Neural crest cell (in vitro differentiated cells): ENCODE results near the gene CLDN14. TPM values are rescaled to one million over a fixed set of nuclear protein-coding genes. Genes with fewer than 3 reads are reported as not detected.

Source experiments
- DNase-seq: peaks from one replicate; pipeline ENCODE4 v3.0.0; 2021; ENCODE audit warnings: low read depth, mixed read lengths, low spot score
- H3K27ac Mint-ChIP-seq: one replicate; pipeline ENCODE4 v1.8.0; 2021; ENCODE audit warnings: mild to moderate bottlenecking, mixed read lengths; ENCODE audit not compliant: unreplicated experiment
- H3K27me3 Mint-ChIP-seq: 2 replicates; pipeline ENCODE4 v1.8.0; 2021; ENCODE audit warnings: low read depth, mild to moderate bottlenecking, mixed read lengths
- H3K36me3 Mint-ChIP-seq: 2 replicates; pipeline ENCODE4 v1.8.0; 2021; ENCODE audit warnings: low read depth, mild to moderate bottlenecking, mixed read lengths
- H3K4me1 Mint-ChIP-seq: 2 replicates; pipeline ENCODE4 v1.8.0; 2021; ENCODE audit warnings: mixed read lengths
- H3K4me3 Mint-ChIP-seq: one replicate; pipeline ENCODE4 v1.8.0; 2021; ENCODE audit warnings: mild to moderate bottlenecking, mixed read lengths
- H3K9me3 Mint-ChIP-seq: 2 replicates; pipeline ENCODE4 v1.8.0; 2021; ENCODE audit warnings: mixed read lengths
- CTCF ChIP-seq: fragments of 200-600 bp; sonication (generic); conservative IDR thresholded peaks from 2 replicates; pipeline ENCODE4 v1.5.0; 2021; ENCODE audit warnings: antibody characterized with exemption, mild to moderate bottlenecking
- total RNA-seq: library from RNA; stranded (reverse); gene quantifications from 2 replicates; pipeline ENCODE4 v1.2.1, GENCODE V29; 2021

Gene CLDN14
- total RNA-seq, 1 donor from 2014 or later = not detected

GRCh38 chr21:36470294-36470693 lies 9.6 kb downstream of the CLDN14 start:
- Mint-ChIP-seq H3K9me3 (no peaks in the 10 kb centered on the region), H3K36me3 (no peaks in the 10 kb centered on the region), H3K4me3 (no peak overlapping the region), H3K27me3 (no peaks in the 10 kb centered on the region), H3K4me1 (no peaks in the 10 kb centered on the region), H3K27ac (no peak overlapping the region)
- no peak for DNase-seq
- no peak for TF ChIP-seq CTCF

DNA sequence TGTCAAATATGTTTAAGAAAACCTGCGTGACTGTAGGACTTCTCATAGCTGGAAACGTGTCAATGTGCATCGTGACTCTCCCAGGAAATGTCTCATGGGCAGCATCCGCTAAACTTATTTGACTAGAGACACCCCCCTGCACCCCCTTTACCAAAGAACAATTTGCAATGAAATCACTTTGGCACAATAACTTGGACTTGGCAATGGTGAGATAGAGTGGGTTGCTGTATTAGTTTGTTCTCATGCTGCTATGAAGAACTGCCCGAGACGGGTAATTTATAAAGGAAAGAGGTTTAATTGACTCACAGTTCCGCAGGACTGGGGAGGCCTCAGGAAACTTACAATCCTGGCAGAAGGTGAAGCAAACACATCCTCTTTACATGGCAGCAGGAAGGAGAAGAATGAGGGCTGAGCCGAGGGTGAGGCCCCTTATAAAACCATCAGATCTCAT lies 13.8 kb downstream of the CLDN14 start:
- TF ChIP-seq CTCF = no peak
- peaks cover 13% of the 10 kb centered on the region for H3K27me3 Mint-ChIP-seq
- no peaks in the 10 kb centered on the region for H3K9me3 Mint-ChIP-seq
- no peak for DNase-seq
- no peak overlapping the region for H3K27ac Mint-ChIP-seq
- no peaks in the 10 kb centered on the region for H3K36me3 Mint-ChIP-seq
- H3K4me1 Mint-ChIP-seq = no peaks in the 10 kb centered on the region
- H3K4me3 Mint-ChIP-seq = no peak overlapping the region

DNA sequence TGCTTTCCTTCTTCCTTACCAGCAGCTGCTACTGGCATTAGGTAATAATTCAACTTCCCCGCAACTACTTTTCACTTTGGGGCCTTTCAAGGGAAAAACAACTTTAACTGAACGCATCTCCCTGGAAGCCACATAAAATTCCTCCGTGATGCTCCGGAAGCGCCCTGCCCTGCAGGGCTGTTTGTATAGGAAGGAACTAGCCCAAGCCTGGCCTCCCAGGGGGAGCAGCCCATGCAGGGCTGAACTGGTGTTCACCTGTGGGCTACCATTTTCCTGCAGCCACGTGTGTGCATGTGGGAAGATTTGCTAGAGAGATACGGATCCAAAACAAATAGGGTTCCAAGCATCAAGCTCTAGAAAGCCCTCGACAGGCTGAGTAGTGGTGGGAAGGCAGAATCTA lies 14.4 kb downstream of the CLDN14 start:
- Mint-ChIP-seq H3K9me3 (no peaks in the 10 kb centered on the region), H3K36me3 (no peaks in the 10 kb centered on the region), H3K27ac (no peak overlapping the region), H3K4me3 (no peak overlapping the region), H3K4me1 (no peaks in the 10 kb centered on the region), H3K27me3 (peaks cover 13% of the 10 kb centered on the region)
- no peak for DNase-seq
- TF ChIP-seq CTCF = no peak

DNA sequence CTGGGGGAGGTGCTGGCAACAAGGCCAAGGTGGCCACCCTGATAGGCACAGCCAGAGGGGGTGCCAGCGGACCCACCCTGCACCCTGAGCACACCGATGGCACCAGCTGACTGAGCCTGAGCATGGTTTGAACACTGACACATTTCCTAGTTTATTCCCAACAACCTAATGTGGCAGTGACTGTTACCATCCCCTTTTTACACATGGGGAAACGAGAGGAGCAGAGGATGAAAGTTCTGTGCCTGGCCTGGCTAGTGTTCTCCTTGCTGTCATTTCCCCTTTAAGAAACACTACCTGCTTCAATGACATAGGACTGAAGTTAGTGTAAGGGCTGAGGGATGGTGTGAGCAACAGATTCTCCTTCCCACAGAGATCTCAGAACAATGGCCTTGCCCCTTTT lies 15.3 kb downstream of the CLDN14 start:
- H3K36me3 Mint-ChIP-seq = no peaks in the 10 kb centered on the region
- H3K9me3 Mint-ChIP-seq = no peaks in the 10 kb centered on the region
- peaks cover 13% of the 10 kb centered on the region for H3K27me3 Mint-ChIP-seq
- TF ChIP-seq CTCF = no peak
- H3K4me3 Mint-ChIP-seq = no peak overlapping the region
- H3K4me1 Mint-ChIP-seq = no peaks in the 10 kb centered on the region
- H3K27ac Mint-ChIP-seq = no peak overlapping the region
- DNase-seq = no peak

DNA sequence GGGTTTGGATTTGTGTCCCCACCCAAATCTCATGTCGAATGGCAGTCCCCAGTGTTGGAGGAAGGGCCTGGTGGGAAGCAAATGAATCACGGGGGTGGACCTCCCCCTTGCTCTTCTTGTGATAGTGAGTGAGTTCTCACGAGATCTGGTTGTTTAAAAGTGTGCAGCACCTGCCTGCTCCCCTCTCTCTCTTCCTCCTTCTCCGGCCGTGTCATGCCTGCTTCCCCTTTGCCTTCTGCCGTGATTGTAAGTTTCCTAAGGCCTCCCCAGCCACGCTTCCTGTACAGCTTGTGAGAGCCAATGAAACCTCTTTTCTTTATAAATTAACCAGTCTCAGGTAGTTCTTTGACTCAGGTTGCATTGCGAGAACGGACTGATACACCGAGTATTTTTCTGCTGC lies 15.9 kb downstream of the CLDN14 start:
- DNase-seq = no peak
- no peaks in the 10 kb centered on the region for H3K4me1 Mint-ChIP-seq
- H3K36me3 Mint-ChIP-seq = no peaks in the 10 kb centered on the region
- H3K9me3 Mint-ChIP-seq = no peaks in the 10 kb centered on the region
- H3K27me3 Mint-ChIP-seq = peaks cover 13% of the 10 kb centered on the region
- H3K27ac Mint-ChIP-seq = no peak overlapping the region
- H3K4me3 Mint-ChIP-seq = no peak overlapping the region
- no peak for TF ChIP-seq CTCF

DNA sequence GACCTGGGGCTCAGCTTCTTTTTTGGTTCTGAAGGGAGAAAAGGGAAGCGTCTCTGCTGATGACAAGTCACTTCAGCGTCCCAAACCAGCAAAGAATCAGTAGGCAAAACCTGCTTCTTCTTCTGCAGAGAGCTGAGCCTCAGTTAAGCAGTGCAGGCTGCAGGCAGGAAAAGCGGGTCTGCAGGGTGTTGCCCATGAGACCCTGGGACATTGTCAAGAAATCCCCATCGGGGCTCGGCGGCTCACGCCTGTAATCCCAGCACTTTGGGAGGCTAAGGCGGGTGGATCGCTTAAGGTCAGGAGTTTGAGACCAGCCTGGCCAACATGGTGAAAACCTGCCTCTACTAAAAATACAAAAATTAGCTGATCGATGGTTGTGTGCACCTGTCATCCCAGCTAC lies 16.7 kb downstream of the CLDN14 start:
- no peaks in the 10 kb centered on the region for H3K9me3 Mint-ChIP-seq
- H3K36me3 Mint-ChIP-seq = no peaks in the 10 kb centered on the region
- no peak for TF ChIP-seq CTCF
- H3K4me3 Mint-ChIP-seq = no peak overlapping the region
- H3K27me3 Mint-ChIP-seq = peaks cover 13% of the 10 kb centered on the region
- DNase-seq = no peak
- H3K4me1 Mint-ChIP-seq = no peaks in the 10 kb centered on the region
- no peak overlapping the region for H3K27ac Mint-ChIP-seq
